Measurements from ENCODE around the gene MYO9B. TPM values are rescaled to one million over a fixed set of nuclear protein-coding genes. Genes with fewer than 3 reads are reported as not detected.
A peak's percentile ranks its signal among the peaks of the same experiment; 100 is the strongest.
"Not testable (repeated sequence)": the region's sequence is repeated elsewhere in the genome, so short reads cannot be mapped to it uniquely, and the experiment has no call there.

The MYO9B gene
- total RNA-seq, 1 experiment from 2014 or later, result 79.4 TPM

- Histone ChIP-seq H3K9me3 (ENCODE audit: control insufficient read depth, insufficient read depth, low read depth, low read length) (no peaks in the 10 kb centered on the region), H3K27me3 (ENCODE audit: control insufficient read depth, insufficient read depth, low read length) (no peaks in the 10 kb centered on the region), H3K4me3 (ENCODE audit: low read depth in 2 of 2, low read length in 2 of 2) (no peak overlapping the region), H3K36me3 (ENCODE audit: control insufficient read depth, insufficient read depth, low read length) (no peaks in the 10 kb centered on the region), H3K4me1 (ENCODE audit: control insufficient read depth, insufficient read depth, low read length) (peaks cover 17% of the 10 kb centered on the region), H3K27ac (ENCODE audit: low read length) (no peak overlapping the region)
- CTCF ChIA-PET, result no interaction called here
- DNase-seq (ENCODE audit: low read depth, low spot score) (no peak), ATAC-seq (no peak)
- POLR2A ChIA-PET, result interaction anchor here (0.7 kb wide), 1 partner anchor 338 kb away, joined by 3 read pairs; no protein-coding TSS in a partner anchor
- TF ChIP-seq SIN3A (IDR thresholded peaks at IDR 0.05; ENCODE audit: borderline replicate concordance, insufficient read depth, low read depth, low read length) (no peak), TCF7L2 (IDR thresholded peaks at IDR 0.05; ENCODE audit: low read depth, low read length) (no peak), POLR2AphosphoS5 (IDR thresholded peaks at IDR 0.05; ENCODE audit: low read depth, low read length) (no peak), REST (IDR thresholded peaks at IDR 0.05; ENCODE audit: insufficient read depth in 1 of 2, low read depth in 2 of 2, low read length in 1 of 2) (no peak), CTCF (IDR thresholded peaks at IDR 0.05) (no peak)
- in situ Hi-C loops (cut with HindIII; ENCODE audit: low pct_unique_long_range_greater_than_20kb, low sequenced_read_pairs), result no loop called here
- intact Hi-C loops (cut with micrococcal nuclease; ENCODE audit: unreplicated experiment), result no loop called here
- no TSS peak for BruUV-seq (replicated peaks)
These were observed 30.0 kb downstream of the MYO9B start for GRCh38 chr19:17105556-17105955.

GRCh38 chr19:17106964-17107363, 31.4 kb downstream of the MYO9B start:
- DNase-seq (ENCODE audit: low read depth, low spot score); BruUV-seq (replicated peaks); H3K36me3 ChIP-seq (ENCODE audit: control insufficient read depth, insufficient read depth, low read length); in situ Hi-C loops (cut with HindIII; ENCODE audit: low pct_unique_long_range_greater_than_20kb, low sequenced_read_pairs); intact Hi-C loops (cut with micrococcal nuclease; ENCODE audit: unreplicated experiment); ATAC-seq; H3K9me3 ChIP-seq (ENCODE audit: control insufficient read depth, insufficient read depth, low read depth, low read length); H3K27me3 ChIP-seq (ENCODE audit: control insufficient read depth, insufficient read depth, low read length); H3K4me3 ChIP-seq (ENCODE audit: low read depth in 2 of 2, low read length in 2 of 2); CTCF ChIA-PET; POLR2A ChIA-PET: not testable (repeated sequence)
- peaks cover 17% of the 10 kb centered on the region for H3K4me1 ChIP-seq (ENCODE audit: control insufficient read depth, insufficient read depth, low read length)
- H3K27ac ChIP-seq (ENCODE audit: low read length), result peak overlapping the region; percentile 79

GRCh38 chr19:17107546-17108452, 32.2 kb downstream of the MYO9B start:
- intact Hi-C loops (cut with micrococcal nuclease; ENCODE audit: unreplicated experiment), result no loop called here
- H3K9me3 ChIP-seq (ENCODE audit: control insufficient read depth, insufficient read depth, low read depth, low read length), result no peaks in the 10 kb centered on the region
- in situ Hi-C loops (cut with HindIII; ENCODE audit: low pct_unique_long_range_greater_than_20kb, low sequenced_read_pairs), result no loop called here
- peak overlapping the region in 1 of 2 experiments; percentile 26; a peak in 2 of 4 replicates for H3K4me3 ChIP-seq (ENCODE audit: low read depth in 2 of 2, low read length in 2 of 2)
- ATAC-seq (peak; percentile 97), DNase-seq (ENCODE audit: low read depth, low spot score) (peak; percentile 81)
- peaks cover 17% of the 10 kb centered on the region for H3K4me1 ChIP-seq (ENCODE audit: control insufficient read depth, insufficient read depth, low read length)
- TF ChIP-seq POLR2AphosphoS5 (IDR thresholded peaks at IDR 0.05; ENCODE audit: low read depth, low read length), result 0 out of 2 replicates have a peak, but pooled peaks have one; percentile 28
- TF ChIP-seq REST (IDR thresholded peaks at IDR 0.05; ENCODE audit: insufficient read depth in 1 of 2, low read depth in 2 of 2, low read length in 1 of 2), result no peak
- 0 out of 2 replicates have a peak, but pooled peaks have one; percentile 28 for TF ChIP-seq SIN3A (IDR thresholded peaks at IDR 0.05; ENCODE audit: borderline replicate concordance, insufficient read depth, low read depth, low read length)
- CTCF ChIA-PET, result no interaction called here
- H3K36me3 ChIP-seq (ENCODE audit: control insufficient read depth, insufficient read depth, low read length), result no peaks in the 10 kb centered on the region
- H3K27ac ChIP-seq (ENCODE audit: low read length), result peak overlapping the region; percentile 79
- BruUV-seq (replicated peaks), result no TSS peak
- no peaks in the 10 kb centered on the region for H3K27me3 ChIP-seq (ENCODE audit: control insufficient read depth, insufficient read depth, low read length)
- POLR2A ChIA-PET, result no interaction called here

Measured in Panc1 (cell line).